Left kidney (tissue), 2 donors: ENCODE measurements around the gene CRYL1. TPM values are rescaled to one million over a fixed set of nuclear protein-coding genes. Genes with fewer than 3 reads are reported as not detected.

ENCODE experiments used
- DNase-seq: peaks from one replicate; pipeline ENCODE4 v3.0.0-alpha.2; 2013
- polyA plus RNA-seq: library from polyadenylated mRNA; unstranded; fragments of 120-200 nt; gene quantifications from one replicate; pipeline ENCODE4 v1.2.1, GENCODE V29; 2013; ENCODE audit not compliant: insufficient read length

Gene CRYL1
- polyA plus RNA-seq, 1 donor = 125 TPM

- DNase-seq = no peak
Observed at GRCh38 chr13:20497006-20497775, 28.5 kb downstream of the CRYL1 start.

GRCh38 chr13:20495087-20496023 lies 30.3 kb downstream of the CRYL1 start:
- no peak for DNase-seq

- DNase-seq = no peak
Observed at GRCh38 chr13:20494656-20495055, 31.0 kb downstream of the CRYL1 start.

GRCh38 chr13:20492641-20493040 lies 33.0 kb downstream of the CRYL1 start:
- no peak for DNase-seq

GRCh38 chr13:20491926-20492435 lies 33.7 kb downstream of the CRYL1 start:
- no peak for DNase-seq

GRCh38 chr13:20489185-20489820 lies 36.4 kb downstream of the CRYL1 start:
- DNase-seq = no peak

GRCh38 chr13:20487927-20488326 lies 37.7 kb downstream of the CRYL1 start:
- no peak for DNase-seq

GRCh38 chr13:20482787-20483186 lies 42.9 kb downstream of the CRYL1 start:
- DNase-seq = no peak

- DNase-seq = no peak
Observed at GRCh38 chr13:20482275-20482761, 43.3 kb downstream of the CRYL1 start.

- no peak for DNase-seq
Observed at GRCh38 chr13:20477394-20477793, 48.3 kb downstream of the CRYL1 start.

- no peak for DNase-seq
Observed at GRCh38 chr13:20475927-20476691, 49.5 kb downstream of the CRYL1 start.

GRCh38 chr13:20474515-20474914 lies 51.1 kb downstream of the CRYL1 start:
- DNase-seq = no peak

GRCh38 chr13:20473888-20474287 lies 51.8 kb downstream of the CRYL1 start:
- no peak for DNase-seq

GRCh38 chr13:20473139-20473538 lies 52.5 kb downstream of the CRYL1 start:
- DNase-seq = no peak

GRCh38 chr13:20472531-20472930 lies 53.1 kb downstream of the CRYL1 start:
- no peak for DNase-seq

- no peak for DNase-seq
Observed at GRCh38 chr13:20470136-20470535, 55.5 kb downstream of the CRYL1 start.

- DNase-seq = no peak
Observed at GRCh38 chr13:20466371-20466770, 59.3 kb downstream of the CRYL1 start.

GRCh38 chr13:20465218-20465879 lies 60.3 kb downstream of the CRYL1 start:
- no peak for DNase-seq

- no peak for DNase-seq
Observed at GRCh38 chr13:20462921-20463320, 62.7 kb downstream of the CRYL1 start.

- DNase-seq = no peak
Observed at GRCh38 chr13:20462533-20462915, 63.1 kb downstream of the CRYL1 start.
